ENCODE data around the gene EIF5B.

Gene EIF5B

GRCh38 chr2:99374747-99375146 is 37.6 kb downstream of the EIF5B start:
- DNase-seq (ENCODE audit: low spot score): no peak

GRCh38 chr2:99376254-99376864 is 39.2 kb downstream of the EIF5B start:
- no peak for DNase-seq (ENCODE audit: low spot score)

- no peak for DNase-seq (ENCODE audit: low spot score)
These were observed 40.7 kb downstream of the EIF5B start for GRCh38 chr2:99377879-99378278.

- no peak for DNase-seq (ENCODE audit: low spot score)
These were observed 43.3 kb downstream of the EIF5B start for GRCh38 chr2:99380376-99381010.

GRCh38 chr2:99382143-99382542 is 45.0 kb downstream of the EIF5B start:
- DNase-seq (ENCODE audit: low spot score): no peak

- no peak for DNase-seq (ENCODE audit: low spot score)
These were observed 48.8 kb downstream of the EIF5B start for GRCh38 chr2:99386011-99386410.

GRCh38 chr2:99388892-99389291 is 51.7 kb downstream of the EIF5B start:
- no peak for DNase-seq (ENCODE audit: low spot score)

GRCh38 chr2:99389371-99389770 is 52.2 kb downstream of the EIF5B start:
- no peak for DNase-seq (ENCODE audit: low spot score)

GRCh38 chr2:99389946-99390345 is 52.8 kb downstream of the EIF5B start:
- DNase-seq (ENCODE audit: low spot score): no peak

GRCh38 chr2:99395589-99396130 is 58.5 kb downstream of the EIF5B start:
- DNase-seq (ENCODE audit: low spot score): no peak

GRCh38 chr2:99397266-99397920 is 60.2 kb downstream of the EIF5B start:
- no peak for DNase-seq (ENCODE audit: low spot score)

GRCh38 chr2:99398303-99398702 is 61.1 kb downstream of the EIF5B start:
- no peak for DNase-seq (ENCODE audit: low spot score)

GRCh38 chr2:99399063-99399462 is 61.9 kb downstream of the EIF5B start:
- no peak for DNase-seq (ENCODE audit: low spot score)

GRCh38 chr2:99399795-99400194 is 62.6 kb downstream of the EIF5B start:
- no peak for DNase-seq (ENCODE audit: low spot score)

GRCh38 chr2:99401841-99402240 is 64.7 kb downstream of the EIF5B start:
- no peak for DNase-seq (ENCODE audit: low spot score)

GRCh38 chr2:99403084-99403483 is 65.9 kb downstream of the EIF5B start:
- DNase-seq (ENCODE audit: low spot score): no peak

- DNase-seq (ENCODE audit: low spot score): no peak
These were observed 66.3 kb downstream of the EIF5B start for GRCh38 chr2:99403524-99403923.

GRCh38 chr2:99404039-99404796 is 67.0 kb downstream of the EIF5B start:
- DNase-seq (ENCODE audit: low spot score): no peak

- DNase-seq (ENCODE audit: low spot score): no peak
These were observed 67.8 kb downstream of the EIF5B start for GRCh38 chr2:99404797-99405669.

GRCh38 chr2:99406137-99406536 is 68.9 kb downstream of the EIF5B start:
- DNase-seq (ENCODE audit: low spot score): no peak

GRCh38 chr2:99410276-99410675 is 73.1 kb downstream of the EIF5B start:
- DNase-seq (ENCODE audit: low spot score): no peak

- no peak for DNase-seq (ENCODE audit: low spot score)
These were observed 77.4 kb downstream of the EIF5B start for GRCh38 chr2:99414566-99414965.

All from kidney capillary endothelial cell (primary cell).